ENCODE measurements around the gene NHSL2.

Gene NHSL2

DNA sequence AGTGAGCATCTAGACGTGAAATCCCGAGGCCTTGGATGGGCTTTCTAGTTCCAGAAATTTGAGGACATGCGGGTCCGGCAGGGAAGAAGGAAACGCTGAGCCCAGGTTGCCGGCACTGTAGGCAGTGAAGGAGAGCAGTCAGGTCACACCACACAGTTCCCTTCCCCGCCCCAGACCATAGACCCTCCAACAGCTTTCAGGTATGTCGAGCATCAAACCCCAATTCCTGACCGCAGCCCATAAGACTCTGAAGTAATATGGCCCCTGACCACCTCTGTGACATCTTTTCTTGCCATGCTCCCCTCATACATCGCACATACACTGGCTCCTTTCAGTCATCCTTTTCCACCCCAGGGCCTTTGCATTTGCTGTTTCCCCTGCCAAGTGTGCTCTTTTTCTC is 198.0 kb downstream of the NHSL2 start:
- DNase-seq (ENCODE audit: low spot score): no peak

DNA sequence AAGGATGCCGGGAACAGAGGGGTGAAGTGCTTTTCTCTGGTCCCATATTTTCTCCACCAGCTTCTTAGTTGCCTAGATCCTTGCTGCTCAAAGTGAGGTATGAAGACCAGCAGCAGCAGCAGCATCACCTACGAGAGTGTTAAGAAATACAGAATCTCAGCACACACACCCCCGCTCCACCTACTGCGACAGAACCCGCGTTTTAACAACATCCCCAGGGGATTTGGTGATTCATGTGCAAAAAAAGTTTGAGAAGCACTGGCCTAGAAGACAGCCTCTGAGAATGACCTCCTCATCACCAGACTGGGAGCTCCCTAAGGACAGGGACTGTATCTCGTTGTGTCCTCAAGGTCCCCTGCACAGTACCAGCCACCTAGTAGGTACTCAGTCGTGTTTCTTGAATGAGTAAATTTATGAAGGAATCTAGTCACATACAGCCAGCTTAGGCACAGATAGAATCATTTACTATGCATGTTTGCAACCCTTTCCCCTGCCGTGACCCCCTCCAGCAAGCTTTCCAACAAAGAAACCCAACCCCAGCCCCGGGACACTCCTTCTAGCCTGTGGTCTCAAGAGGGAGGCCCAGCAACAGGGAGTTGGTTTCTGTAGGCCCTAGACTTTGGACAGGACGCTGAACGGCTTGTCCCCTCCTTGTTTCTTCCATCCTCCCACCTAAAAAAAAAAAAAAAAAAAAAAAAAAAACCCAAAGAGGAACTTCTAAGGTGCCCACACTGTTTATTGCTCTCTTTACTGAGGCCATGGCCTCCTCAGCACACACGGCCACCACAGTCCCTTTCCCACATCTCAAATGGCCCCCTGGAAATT is 199.6 kb downstream of the NHSL2 start:
- no peak for DNase-seq (ENCODE audit: low spot score)

DNA sequence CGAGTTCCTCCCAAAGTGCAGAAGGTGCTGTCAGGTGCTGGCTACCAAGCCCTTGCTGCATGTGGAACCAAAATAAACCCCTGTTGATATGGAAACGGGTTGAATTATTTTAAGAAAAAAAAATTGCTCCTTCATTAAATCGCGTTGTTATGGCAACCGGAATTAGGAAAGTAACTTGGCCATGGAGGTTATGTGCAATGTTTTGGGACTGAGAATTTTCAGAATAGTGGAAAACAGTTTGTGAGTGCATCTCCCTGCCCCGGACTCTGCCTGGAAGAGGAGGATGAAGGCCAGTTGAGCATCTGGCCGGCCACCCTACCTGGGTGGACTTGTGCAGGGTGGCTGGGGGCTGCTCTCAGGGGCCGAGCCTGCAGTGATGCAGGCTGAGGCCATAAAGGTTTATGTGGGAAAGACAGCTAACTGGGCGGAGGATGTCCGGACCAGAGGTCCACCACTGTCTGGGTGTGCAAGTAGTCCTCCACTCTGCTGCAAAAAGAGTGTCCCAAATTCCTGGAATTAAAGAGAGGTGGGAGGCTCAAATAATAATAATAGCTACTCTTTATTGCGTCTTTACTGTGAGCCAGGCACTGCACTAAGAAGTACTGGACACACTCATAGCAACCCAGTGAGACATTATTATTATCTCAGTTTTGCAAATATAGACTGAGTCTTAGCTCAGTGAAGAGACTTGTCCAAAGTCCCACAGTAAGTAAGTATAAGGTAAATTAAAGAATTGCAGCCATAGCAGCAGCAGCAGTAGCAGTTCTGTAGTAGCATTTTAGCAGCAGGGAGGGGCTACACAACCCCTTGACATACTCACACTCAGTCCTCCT is 200.4 kb downstream of the NHSL2 start:
- DNase-seq (ENCODE audit: low spot score): no peak

DNA sequence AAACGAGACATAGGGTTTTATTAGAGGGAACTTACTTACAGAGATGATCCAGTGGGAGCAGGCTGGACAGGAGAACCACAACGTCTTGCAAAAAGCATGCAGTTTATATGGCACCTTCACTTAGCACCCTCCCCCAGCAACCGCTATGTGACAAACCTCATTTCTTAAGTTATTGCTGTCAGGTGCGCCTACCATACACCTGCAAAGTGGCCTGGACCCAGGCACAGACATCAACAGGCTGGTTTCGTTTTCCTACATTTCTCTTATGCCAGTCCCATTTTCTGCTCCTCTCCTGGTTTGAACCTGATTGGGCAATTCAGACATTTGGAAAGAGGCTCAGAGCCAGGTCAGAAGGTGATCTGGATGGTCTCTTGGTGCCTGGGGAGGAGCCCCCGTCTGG is 202.8 kb downstream of the NHSL2 start:
- no peak for DNase-seq (ENCODE audit: low spot score)

DNA sequence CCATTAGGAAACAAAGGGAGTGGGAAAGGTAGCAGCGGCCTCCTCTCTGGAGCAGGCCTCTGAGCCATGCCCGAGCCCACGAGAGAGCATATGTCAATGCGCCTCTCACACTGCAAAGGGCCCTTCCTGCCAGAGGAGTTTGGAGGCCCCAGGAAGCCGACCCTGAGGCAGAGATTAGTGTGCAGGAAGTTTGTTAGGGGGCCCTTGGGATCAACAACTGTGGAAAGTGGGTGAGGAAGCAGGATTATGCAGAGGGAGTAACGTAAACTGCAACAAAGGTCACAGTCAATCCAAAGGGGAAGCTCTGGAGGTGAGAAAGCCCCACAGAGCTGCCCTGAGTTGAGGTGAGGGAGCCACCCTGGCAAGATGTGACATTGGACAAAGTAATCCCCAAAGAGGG is 203.7 kb downstream of the NHSL2 start:
- DNase-seq (ENCODE audit: low spot score): no peak

DNA sequence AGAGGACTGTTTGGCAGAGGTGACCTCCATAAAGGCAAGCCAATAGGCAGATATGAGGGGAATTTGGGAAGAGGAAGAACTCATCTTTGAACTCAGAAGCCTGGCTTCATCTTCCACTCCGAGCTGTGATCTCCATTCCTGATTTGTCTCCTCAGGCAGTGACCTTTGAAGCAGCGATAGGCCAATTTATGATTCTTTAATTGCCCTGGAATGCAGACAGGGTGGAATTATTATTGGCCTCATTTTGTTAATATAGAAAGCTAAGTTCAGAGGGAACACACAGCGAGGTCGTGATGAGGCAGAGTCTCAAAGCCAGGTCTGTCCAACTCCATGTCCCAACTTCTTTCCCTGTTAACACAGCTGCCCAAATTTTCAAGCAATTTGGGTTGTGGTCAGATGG is 204.2 kb downstream of the NHSL2 start:
- no peak for DNase-seq (ENCODE audit: low spot score)

DNA sequence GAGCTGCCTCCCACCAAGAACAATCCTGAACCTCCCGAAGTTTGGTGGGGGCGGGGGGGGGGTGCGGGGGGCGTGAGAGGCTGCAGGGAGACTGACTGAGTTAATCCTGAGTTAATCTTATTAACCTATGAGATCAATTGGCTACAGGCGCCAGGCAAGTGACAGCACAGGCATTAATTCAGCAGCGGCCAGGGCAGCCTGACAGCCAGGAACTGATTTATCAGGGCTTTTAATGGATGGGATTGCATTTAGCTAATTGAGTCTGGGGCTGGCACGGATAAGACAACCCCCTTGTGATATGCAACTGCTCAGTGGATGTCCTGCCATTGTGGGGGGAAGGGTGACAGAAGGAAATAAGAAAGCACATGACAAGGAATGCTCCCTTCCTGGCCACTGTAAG is 204.7 kb downstream of the NHSL2 start:
- no peak for DNase-seq (ENCODE audit: low spot score)

DNA sequence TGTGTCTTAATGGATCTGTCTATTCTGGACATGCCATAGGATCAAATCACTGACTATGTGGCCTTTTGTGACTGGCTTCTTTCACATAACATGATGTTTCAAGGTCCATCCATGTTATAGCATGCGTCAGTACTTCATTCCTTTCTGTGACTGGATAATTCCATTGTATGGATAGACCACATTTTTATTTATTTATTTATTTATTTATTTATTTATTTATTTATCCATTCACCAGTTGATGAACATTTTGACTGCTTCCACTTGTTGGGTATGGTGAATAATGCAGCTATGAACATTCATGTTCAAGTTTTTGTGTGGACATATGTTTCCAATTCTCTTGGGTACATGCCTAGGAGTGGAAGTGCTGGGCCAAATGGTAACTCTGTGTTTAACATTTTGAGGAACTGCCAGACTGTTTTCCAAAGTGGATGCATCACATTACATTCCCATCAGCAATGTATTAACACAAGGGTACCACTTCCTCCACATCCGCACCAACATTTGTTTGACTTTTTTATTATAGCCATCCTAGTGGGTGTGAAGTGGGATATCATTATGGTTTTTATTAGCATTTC is 207.1 kb downstream of the NHSL2 start:
- DNase-seq (ENCODE audit: low spot score): no peak

DNA sequence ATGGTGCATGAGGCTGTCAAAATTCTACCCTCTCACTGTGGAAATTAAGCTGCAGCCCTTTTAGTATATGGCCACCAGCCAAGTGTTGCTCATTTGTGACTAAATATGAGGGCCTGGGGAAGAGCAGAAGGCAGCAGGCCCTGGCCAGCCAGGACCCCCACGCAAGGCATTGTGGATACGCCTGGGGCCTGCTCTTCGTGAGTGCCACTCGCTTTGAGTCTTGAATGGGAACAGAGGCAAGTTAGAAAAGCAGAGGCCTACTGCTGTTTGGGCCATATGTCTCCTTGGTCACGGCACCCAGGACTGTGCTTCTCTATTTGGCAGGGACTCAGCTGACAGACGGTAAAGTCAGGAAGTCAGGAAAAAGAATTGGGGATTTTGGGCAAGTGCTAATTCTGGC is 210.2 kb downstream of the NHSL2 start:
- DNase-seq (ENCODE audit: low spot score): no peak

DNA sequence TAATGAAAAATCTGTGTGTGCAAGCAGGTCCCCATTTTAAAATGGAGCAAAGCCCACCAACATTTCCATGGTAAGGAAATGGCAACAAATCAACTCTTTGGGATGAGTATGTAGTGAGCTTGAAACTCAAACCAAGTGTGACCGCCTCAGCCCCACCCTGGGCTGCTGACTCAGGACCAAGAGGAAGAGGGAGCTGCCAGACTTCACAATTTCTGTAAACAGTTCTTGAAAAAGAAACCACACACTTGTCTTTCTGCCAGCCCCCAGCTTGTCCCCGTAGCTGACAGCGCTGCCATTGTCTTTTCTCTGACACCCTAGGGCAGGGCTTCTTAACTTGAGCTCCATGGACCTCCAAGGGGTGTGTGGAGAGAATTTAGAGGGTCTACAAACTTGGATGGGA is 210.7 kb downstream of the NHSL2 start:
- DNase-seq (ENCODE audit: low spot score): peak; percentile 60

DNA sequence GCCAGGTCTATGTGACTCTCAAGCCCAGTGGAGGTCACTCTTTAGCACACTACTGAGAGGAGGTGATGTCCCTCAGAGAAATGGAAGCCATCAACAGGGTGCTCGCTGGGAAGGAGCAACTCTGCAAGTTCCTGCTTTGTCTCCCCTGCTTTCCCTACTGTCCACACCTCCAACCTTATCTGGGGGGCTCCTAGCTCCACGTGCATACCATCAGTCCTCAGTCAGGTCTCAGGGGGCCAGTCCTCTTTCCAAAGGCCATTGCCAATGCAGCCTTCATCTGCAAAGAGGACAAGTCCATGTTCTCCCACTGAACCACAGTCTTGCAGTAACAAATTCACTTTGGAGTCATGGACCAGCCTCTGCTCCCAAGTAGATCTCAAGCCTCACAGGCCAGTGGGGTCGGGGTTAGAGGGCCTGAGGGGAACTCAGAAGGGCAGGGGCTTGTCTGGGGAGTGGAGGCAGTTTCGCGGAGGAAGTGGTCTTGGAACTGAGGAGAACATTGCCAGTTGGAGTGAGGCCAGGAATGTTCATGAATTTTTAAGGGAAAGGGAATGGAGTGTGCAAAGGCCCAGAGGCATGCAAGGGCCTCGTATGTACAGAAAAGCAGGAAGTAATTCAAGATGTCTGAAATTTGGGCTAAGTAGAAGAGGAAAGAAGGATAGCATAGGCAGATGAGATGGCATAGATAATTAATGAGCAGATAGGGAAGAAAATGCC is 212.1 kb downstream of the NHSL2 start:
- DNase-seq (ENCODE audit: low spot score): no peak

DNA sequence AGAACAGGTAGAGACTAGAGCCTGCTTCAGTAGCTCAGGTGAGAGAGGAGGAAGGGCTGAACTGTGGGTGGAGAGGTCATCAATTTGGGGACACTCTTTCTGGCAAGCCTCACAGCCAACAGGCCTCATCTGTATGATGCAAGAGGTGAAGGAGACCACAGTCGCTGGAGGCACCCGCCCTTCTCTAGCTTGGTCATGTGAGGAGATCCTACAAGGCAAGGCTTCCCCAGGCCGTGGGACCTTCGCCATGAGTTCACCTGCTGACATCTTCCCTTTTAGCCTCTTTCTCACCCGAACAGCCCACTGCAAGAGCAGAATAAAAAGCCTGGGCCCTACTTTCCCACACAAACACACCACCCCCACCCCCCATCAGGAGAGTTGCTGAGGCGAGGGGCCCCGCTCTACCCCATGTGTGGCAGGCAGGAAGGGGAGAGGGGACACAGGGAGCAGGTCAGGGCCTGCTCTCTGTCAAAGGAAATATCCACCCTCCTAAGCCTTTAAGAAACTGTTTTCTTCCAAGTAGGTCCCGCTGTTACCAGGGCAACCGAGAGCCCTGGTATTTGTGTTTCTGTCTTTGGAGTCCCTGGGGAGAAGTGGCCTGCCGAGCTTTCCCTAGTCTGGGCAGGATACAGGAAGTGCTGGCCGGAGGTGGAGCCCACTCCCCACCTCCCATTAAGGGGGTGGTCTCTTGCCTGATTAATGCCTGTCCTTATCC is 213.0 kb downstream of the NHSL2 start:
- DNase-seq (ENCODE audit: low spot score): peak; percentile 85

DNA sequence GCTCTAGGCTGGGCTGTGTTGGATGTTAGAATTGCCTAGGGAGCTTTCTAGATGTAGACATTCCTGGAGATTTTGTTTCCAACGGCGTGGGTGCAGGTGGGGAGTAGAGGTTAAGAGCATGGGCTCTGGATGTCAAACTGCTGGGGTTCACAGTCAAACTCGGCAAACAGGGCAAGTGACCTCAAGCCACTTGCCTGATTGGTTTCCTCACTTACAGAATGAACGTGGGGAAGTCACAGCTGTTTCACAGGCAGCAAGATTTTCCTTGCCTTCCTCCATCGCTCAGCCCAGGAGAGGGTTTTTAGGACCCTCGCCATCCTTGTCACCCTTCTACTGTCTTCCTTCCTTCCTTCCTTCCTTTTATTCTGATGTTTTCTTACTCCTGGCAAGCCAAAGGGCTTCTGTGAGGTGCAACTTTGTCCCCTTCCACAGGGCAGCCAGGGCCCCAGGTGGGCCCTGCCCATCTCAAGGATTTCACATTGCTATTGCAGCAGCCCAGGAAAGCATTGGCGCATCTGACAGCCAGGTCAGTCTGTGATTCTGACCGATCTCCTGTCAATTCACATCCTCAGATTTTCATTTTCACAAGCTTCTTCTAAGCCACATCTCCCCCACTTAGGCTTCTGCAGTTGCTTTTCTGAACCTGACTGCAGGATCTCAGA is 214.0 kb downstream of the NHSL2 start:
- no peak for DNase-seq (ENCODE audit: low spot score)

DNA sequence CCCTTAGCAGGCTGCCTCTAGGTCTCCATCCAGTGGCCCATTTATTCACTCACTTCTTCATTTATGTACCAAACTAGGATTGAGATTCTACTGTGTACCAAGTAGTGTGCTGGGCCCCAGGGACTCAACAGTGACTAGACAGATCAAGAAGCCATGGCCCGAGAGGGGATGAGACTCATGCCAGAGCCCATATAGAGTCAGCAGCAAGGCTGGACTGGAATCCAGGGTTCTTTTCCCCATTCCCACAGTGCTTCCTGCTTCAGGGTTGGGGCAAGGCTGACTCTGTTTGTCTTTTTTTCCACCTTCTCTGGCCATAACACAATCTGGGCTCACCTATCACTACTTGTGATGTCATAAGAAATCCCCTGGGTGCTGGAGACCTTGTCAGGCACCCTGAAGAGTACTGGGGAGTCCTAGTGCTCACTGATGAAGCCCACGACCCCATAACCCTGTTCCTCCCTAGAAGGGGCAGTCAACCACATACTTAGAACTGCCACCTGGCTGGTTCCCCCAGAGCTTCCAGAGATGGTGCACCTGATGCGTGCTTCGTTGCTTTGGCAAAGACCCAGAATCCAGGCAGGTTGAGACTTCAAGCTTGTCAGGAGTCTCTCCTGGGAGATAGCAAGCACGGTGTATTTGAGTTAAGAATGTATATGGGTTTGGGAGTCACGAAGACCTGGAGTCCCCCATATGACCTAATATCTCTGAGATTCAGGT is 214.8 kb downstream of the NHSL2 start:
- no peak for DNase-seq (ENCODE audit: low spot score)

DNA sequence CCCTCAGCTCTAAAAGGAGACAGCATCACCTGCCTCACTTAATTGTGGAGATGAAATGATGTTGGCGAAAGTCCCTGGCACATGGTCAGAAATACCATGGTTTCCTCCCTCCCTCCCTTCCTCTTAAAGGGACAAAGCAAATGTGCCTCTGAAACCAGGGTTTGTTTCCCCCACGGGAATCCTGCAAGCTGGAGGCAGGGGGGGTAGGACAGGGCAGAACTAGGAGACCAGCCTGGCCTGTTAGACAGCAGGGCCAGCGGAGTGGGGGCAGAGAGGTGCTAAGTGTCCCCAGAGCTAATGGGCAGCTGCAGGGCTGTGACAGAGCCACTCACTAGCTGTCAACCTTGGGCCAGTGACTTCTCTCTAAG is 215.4 kb downstream of the NHSL2 start:
- DNase-seq (ENCODE audit: low spot score): no peak

DNA sequence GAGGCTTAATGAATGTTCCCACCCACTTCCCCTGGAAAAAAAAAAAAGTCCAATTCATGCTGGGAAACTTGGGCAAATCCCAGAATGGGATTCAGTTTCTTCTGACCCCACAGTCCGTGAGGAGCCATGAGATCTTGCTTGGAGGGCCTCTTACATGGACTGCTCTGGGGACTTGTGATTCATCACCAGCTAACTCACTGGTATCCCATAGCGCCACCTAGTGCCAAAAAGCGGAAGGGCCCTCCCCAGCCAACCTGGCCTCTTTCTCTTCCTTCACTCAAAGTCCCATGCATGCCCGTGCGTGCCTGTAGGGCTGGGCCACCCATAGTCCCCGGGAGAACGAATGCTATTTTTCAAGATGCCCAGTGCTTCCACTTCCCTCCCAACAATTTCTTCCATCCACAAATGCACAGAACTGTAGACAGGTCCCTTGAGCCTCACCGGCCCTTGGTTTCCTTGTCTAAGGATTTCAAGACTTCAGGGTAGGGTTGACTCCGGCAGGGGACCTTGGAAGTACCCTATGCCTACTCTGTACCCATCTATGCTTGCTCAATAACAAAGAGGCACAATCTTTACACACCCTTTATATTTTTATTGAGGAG is 216.0 kb downstream of the NHSL2 start:
- DNase-seq (ENCODE audit: low spot score): peak; percentile 89

DNA sequence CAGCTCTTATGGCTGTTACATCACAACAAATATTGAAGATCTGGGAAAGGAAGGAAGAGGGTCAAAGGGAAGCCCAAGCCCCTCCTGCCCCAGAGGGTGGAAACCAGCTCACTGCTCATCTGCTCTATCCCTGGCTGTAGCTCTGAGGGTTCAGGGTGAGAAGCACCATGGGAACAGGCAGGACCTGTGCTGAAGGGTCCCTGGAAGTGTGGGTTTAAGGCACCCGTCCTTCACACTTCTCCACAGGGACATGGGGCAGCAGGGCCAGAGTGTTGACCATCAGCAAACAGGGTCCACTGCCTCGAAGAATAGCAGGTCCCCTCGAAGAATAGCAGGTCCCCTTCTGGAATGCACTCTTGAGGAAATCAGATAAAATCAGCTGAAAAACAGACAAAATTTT is 216.7 kb downstream of the NHSL2 start:
- DNase-seq (ENCODE audit: low spot score): no peak

DNA sequence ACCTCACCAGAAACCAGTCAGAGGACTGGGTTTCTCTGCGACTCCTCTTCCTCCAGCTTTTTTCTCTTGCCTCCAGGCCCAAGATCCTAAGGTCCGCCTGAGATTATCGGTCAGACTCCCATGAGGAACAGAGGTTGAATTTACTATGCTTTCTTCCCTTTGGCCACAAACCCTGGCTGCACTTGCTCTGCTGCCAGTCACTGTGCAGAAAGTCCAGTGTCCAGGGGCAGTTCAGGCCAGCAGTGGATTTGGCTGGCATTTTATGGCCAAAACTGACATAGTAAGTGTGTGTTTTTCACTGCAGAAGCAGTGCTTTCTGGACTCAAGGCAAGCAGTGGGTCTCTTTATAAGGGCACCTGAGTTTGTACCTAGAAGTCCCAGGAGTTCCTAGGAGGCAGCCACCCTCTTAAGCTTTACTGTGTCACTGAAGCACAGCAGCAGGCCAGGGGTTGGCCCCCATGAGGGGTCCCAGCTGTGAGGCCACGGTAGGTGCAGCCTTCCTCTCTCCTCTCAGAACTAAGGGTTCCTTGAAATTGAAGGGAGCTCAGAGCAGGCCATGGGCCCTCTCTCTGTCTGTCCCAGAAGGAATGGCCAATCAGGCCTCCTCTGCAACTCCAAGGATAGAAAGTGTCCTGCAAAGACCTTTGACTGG is 217.7 kb downstream of the NHSL2 start:
- no peak for DNase-seq (ENCODE audit: low spot score)

DNA sequence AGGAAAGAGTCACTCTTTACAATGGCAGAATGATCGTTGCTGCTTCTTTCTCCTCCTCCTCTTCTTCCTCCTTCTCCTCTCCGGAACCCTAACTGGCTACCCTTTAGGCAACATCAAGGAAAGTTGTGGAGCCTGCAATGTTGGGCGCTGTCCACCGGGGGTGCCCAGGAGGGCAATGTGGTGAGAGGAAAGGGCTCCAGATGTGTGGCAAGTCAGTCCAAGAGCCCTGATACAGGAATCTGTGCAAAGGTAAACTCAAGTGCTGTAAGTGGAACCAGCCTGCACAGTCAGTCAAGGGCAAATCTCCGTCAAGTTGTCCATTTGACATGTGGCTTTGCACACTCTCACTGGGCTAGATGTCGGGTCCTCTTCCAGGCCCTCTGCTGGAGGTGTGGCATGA is 218.2 kb downstream of the NHSL2 start:
- no peak for DNase-seq (ENCODE audit: low spot score)

DNA sequence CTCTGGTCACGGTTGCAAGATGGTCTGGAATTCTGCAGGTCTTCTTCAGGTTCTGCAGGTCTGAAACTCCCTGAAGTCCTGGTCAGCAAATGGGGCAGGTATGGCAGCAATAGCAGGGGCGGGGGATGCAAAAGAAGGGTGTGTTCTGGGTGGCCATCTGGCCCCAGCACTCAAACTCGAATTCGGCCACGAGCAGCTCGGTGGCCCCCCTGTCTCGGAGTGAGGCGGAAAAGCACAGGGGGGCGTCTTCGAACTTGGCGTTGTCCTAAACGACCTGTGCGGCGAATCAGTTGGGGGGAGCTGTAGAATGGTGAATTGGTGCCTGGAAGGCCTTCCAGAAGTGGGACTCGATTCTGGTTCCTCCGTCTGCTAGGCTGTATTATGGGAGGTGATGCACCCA is 219.0 kb downstream of the NHSL2 start:
- no peak for DNase-seq (ENCODE audit: low spot score)
